Stimulated activated CD4-positive, alpha-beta T cell treated with anti-CD3 and anti-CD28 coated beads, Interleukin-12 subunit alpha, Interleukin-12 subunit beta, amount 100 ng/mL, for 4 hours (primary cell): ENCODE results near the gene RAPGEF2.
"Not testable (repeated sequence)": the region's sequence is repeated elsewhere in the genome, so short reads cannot be mapped to it uniquely, and the experiment has no call there.

Source experiments
- DNase-seq: peaks from one replicate; pipeline ENCODE4 v3.0.0-alpha.2; 2020

The RAPGEF2 gene

DNA sequence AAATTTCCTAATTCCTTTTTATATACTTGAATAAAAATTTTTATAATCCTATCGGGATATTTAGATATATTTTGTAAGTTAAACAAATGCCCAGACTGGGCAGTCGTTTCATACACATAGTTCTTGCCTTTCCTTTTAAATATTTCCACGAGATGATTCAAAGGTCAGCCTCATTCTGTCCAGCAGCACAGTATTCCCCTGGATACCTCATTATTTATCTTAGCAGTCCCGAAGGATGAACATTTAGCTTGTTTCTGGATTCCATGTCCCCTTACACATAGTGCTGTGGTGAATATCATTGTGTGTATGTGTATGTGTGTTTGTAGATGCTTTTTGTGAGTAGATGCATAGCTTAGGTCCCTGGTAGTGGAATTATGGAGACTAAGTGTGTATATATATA is 38.3 kb downstream of the RAPGEF2 start:
- DNase-seq, result no peak

- DNase-seq, result no peak
These were observed 39.4 kb downstream of the RAPGEF2 start for GRCh38 chr4:159142241-159142640.

DNA sequence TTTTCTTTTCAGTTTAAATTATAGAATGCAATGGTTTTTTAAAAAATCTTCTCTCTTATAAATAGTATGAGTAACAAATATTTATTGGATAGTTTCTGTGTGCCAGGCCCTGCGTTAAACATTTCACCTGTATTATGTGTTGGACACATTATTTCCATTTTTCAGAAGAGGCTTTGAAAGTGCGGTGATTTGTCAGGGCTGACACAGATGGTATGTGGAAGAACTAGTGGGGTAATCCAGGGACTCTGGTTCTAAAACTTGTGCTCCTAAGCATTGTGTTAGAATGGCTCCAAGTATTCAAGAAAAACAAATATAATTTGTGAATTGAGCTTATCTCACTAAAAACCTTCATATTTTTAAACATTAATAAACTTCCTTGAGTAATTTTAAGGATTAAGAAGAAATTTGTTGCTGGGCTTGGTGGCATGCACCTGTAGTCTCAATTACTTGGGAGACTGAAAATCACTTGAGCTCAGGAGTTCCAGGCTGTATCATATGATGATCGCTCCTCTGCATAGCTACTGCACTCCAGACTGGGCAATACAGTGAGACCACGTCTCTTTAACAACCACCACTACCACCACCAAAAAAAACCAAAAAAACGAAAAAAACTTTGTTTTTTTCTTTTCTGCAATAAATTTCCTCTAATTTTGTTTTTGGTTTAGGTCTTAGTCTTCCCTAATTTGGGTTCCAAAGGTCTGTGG is 40.0 kb downstream of the RAPGEF2 start:
- DNase-seq, result no peak

DNA sequence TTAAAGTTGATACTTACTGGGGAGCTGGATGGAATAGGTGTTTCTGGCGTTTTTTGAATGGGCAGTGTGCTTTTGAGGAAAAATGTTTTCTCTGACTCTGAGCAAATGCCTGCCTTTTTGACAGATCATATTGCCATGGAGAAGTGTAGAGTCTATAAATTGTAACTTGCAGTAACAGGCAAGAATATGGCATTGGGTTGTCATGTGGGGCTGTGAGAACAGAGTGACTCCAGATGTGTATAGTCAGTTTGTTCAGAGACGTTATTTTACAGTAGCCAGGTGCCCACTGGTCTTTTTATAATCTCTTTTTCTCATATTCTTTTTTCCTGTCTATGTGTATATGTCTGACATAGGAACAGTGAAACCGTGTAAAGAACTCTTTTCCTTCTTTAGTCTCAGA is 40.8 kb downstream of the RAPGEF2 start:
- DNase-seq, result no peak

DNA sequence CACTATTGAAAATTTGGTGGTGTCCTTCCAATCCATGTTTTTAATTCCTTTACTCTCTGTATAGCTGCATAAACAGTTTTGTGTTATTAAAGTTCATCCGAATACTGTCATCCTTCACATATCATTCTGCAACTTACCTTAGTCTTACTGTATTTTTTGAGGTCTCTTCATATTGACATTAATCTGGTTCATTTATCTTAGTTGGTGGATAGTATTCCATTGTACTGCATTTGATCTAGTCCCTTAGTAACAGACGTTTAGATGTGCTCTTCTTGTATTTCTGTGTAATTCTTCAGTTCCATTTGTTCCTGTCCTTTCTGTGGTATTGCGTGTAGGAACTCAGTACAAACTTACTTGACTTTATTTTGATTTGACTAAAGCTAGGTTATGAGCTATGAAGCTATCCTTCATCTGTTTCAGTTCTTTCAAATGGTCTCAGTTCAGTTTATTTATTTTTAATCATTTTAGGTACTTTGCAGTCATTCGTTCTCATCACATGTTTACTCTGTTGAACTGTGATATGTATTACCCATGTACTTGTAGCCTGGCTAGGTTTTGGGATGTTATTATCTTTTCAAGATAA is 41.3 kb downstream of the RAPGEF2 start:
- DNase-seq, result no peak

- DNase-seq, result no peak
These were observed 42.6 kb downstream of the RAPGEF2 start for GRCh38 chr4:159145318-159145991.

DNA sequence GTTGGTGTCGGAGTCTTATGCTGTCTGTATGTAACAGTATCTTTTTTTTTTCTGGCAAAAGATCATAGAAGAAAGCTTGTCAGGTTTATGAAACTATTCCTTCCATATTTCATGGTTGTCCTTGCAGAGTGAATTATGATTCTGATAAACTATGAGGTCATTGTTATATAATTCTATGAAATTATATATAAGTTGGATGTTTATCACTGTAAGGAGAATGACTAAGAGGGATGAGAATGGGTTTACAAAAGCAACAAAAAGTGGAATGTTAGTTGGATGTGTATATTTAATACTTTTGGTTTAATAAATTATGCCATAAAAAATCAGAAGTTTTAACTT is 43.1 kb downstream of the RAPGEF2 start:
- DNase-seq, result no peak

GRCh38 chr4:159146488-159146887 is 43.6 kb downstream of the RAPGEF2 start:
- DNase-seq, result no peak

- DNase-seq, result no peak
These were observed 45.6 kb downstream of the RAPGEF2 start for GRCh38 chr4:159148441-159148840.

- DNase-seq, result no peak
These were observed 46.8 kb downstream of the RAPGEF2 start for GRCh38 chr4:159149666-159150065.

DNA sequence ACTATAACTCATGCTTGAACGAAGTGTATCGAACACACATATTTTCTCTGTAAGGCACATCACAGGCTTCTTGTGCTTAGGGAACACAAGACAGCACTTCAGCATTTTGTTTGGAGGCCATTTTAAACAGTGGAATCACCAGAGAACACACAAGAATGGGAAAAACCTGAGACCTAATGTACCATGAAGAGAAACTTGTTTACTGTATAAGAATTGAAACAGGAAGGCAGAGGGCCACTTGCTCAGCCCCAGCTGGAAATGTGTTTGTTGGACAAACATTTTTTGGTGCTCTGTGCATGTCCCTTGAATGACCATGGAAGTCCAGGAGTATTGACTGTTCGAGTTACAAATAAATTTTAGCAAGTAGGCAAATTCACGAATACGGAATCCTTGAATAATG is 47.5 kb downstream of the RAPGEF2 start:
- no peak for DNase-seq

DNA sequence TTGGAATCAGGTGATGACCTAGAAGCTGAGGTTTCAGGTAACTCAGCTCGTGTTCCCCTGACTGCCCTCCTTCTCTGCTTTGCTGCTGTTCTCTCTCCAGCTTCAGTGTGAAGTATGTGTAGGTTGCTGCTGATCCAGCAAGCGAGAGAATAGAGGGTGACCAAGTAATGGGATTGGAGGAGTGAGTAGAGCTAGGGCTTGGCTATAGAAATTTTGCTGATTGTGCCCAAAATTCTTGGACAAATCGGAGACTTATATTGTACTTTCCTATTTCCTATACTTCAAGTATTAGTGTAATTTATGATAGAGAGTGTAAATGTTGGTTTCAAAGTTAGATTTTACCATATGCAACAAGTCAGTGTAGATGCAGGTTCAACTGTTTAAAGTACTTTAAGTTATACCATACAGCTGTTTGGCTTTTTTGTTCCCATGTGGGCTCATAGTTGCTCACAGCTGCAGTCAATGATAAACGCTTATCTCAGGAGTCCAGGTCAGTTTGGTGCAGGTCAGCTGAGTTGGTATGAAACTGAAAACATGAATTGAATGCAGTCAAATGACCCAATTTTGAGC is 48.0 kb downstream of the RAPGEF2 start:
- DNase-seq, result no peak

DNA sequence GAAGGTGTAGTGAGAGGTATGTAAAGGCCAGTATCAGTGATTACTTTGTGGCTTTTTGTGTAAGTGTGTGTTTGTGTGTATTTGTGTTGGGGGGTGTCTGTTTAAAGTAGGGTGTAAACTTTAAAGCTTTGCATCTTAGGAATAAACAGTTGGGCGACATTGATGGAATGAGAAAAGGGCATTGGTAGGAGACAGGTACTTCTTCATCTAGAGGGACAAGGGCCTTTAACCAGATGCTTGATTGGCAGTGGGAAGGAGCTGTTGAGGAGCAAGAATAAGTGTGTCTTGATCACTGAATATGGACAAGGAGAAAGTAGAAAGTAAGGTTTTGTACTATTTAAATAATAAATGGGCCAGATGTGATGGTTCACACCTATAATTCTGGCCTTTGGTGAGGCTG is 48.8 kb downstream of the RAPGEF2 start:
- no peak for DNase-seq

DNA sequence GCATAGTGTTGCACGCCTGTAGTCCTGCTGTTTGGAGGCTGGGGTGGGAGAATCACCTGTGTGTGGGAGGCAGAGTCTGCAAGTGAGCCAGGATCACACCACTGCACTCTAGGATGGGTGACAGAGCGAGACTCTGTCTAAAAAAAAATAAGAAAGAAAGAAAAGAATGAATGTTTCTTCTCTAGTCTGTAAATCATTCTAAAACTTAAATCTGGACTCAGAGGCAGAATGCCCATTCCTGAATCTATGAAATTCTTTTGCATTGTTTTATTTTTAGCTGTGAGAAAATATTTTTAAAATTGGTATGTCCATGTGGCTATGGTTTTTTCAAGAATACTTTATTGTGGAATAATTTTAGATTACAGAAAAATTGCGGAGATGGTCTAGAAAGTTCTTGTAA is 49.3 kb downstream of the RAPGEF2 start:
- no peak for DNase-seq

GRCh38 chr4:159153669-159154068 is 50.8 kb downstream of the RAPGEF2 start:
- DNase-seq, result no peak

GRCh38 chr4:159155119-159155518 is 52.2 kb downstream of the RAPGEF2 start:
- DNase-seq, result no peak

GRCh38 chr4:159158083-159158617 is 55.3 kb downstream of the RAPGEF2 start:
- DNase-seq, result no peak

DNA sequence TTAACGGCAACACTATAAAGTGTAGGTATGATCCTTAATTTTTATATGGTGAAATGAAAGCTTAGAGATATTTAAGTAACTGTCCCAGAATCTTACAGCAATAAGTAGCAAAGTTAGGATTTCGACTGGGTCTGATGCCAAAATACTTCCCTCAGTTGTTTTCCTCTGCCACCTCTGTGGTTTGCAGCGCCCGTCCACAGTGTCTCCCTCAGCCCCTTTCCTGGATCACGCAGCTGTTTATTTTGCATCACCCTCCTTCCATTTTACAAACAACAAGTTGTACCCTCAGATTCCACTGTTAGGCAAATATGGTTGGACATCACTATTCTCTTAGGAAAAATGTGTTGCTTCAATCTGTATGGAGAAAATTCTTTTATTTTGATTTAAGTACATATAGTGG is 56.1 kb downstream of the RAPGEF2 start:
- DNase-seq, result no peak

DNA sequence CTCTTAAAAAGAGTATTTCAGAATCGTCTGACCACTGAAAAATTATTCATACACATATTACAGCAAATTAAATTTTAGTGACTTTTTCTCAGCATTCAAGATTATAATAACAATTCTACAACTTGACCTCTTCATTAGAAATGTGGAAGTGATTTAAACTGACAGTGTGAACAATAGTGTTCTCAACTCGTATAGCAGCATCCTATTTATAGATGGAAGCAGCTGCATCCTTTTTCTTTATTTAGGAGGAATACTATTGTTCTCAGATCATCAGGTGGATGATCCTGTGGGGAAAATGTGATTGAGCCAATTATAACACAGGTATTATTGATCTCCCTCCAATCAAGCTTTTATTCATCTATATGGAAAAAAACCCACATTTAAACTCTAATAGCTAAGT is 56.7 kb downstream of the RAPGEF2 start:
- no peak for DNase-seq

DNA sequence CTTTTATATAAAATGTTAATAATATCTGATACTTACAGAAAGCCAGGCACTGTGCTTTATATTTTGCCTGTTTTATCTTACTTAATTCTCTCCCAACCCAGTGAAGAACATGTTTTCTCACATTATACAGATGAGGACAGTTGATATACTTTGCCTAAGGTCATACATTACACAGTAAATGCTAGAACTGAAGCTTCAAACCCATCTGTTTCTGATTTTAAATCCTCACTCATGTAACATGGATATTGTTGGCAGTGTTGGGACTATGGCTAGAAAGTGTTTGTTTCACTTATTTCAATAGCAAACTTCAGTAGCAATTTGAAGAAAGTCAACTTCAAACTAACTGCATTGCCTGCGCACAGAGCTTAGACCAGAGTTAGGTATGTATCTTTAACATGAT is 57.4 kb downstream of the RAPGEF2 start:
- no peak for DNase-seq

GRCh38 chr4:159161436-159161835 is 58.6 kb downstream of the RAPGEF2 start:
- not testable (repeated sequence) for DNase-seq

- DNase-seq, result no peak
These were observed 59.7 kb downstream of the RAPGEF2 start for GRCh38 chr4:159162576-159162975.

DNA sequence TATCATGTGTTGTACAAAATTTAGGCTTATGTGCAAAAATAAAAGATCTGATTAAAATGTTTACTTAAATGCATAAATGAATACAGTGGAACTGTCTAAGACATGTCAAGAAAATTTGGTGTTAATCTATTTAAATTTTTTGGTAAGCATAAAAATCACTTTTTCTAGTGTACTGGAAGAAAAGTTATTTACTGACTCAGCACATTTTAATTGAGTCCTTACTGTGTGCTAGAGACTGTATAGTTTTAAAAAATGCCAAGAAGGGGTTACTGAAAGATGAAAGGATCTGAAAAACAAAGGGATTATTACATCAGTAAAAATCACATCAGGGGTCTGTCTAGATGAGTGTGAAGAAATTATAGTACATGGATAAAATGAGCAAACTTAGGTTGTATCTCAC is 60.6 kb downstream of the RAPGEF2 start:
- no peak for DNase-seq
